Heart left ventricle (tissue), 16 donors: ENCODE data around the gene DPYSL5. TPM values are rescaled to one million over a fixed set of nuclear protein-coding genes. Genes with fewer than 3 reads are reported as not detected.

Experiments used
- ATAC-seq, 4 donors: fragments of 200-7000 bp; cut with Tn5 transposase; one replicate each; pipeline ENCODE4 v1.9.1; 2020 to 2022; ENCODE audit warnings: moderate library complexity in 4 of 4, mild to moderate bottlenecking in 3 of 4, moderate number of reproducible peaks in 1 of 4
- DNase-seq, 5 donors: peaks; one replicate each; pipeline ENCODE4 v3.0.0-alpha.2; 2020
- H3K27ac ChIP-seq, 12 donors: fragments of 200-600 bp; sonication (generic) in 4 of 12; one replicate each; pipeline versions ENCODE4 v1.5.0 to v1.8.0; 2016 to 2022; ENCODE audit warnings: mild to moderate bottlenecking in 2 of 12
- H3K27me3 ChIP-seq, 9 donors: fragments of 200-600 bp; sonication (generic) in 2 of 9; one replicate each; pipeline versions ENCODE4 v1.5.1 to v1.8.0; 2016 to 2022; ENCODE audit warnings: mild to moderate bottlenecking in 3 of 9
- H3K36me3 ChIP-seq, 9 donors: fragments of 200-600 bp; sonication (generic) in 2 of 9; one replicate each; pipeline versions ENCODE4 v1.5.0 to v1.8.0; 2018 to 2022; ENCODE audit warnings: mild to moderate bottlenecking in 2 of 9
- H3K4me1 ChIP-seq, 12 donors: fragments of 200-600 bp; sonication (generic) in 4 of 12; one replicate each; pipeline versions ENCODE4 v1.5.0 to v1.8.0; 2016 to 2022; ENCODE audit warnings: mild to moderate bottlenecking in 3 of 12
- H3K4me3 ChIP-seq, 12 donors: fragments of 200-600 bp; sonication (generic) in 4 of 12; one replicate each; pipeline versions ENCODE4 v1.5.0 to v1.8.0; 2017 to 2022; ENCODE audit warnings: mild to moderate bottlenecking in 9 of 12, moderate library complexity in 4 of 12
- H3K9me3 ChIP-seq, 12 donors: fragments of 200-600 bp; sonication (generic) in 4 of 12; one replicate each; pipeline versions ENCODE4 v1.5.0 to v1.8.0; 2016 to 2022; ENCODE audit warnings: mild to moderate bottlenecking in 1 of 12
- POLR2A ChIP-seq, 2 donors: fragments of 450-650 bp; IDR thresholded peaks; one replicate each; pipeline ENCODE4 v1.6.1; 2017; ENCODE audit warnings: antibody characterized with exemption in 2 of 2, mild to moderate bottlenecking in 2 of 2, moderate library complexity in 2 of 2
- WGBS, 4 donors: extraction: QIAGEN DNeasy Blood & Tissue Kit in 2 of 4; methylation state at CpG; one replicate each; pipeline versions ENCODE4 v1.1.5 to v1.1.7; 2013 to 2018; 5-methylcytosine and 5-hydroxymethylcytosine counted together
- intact Hi-C, 10 donors: fragments of 100-400 bp; cut with DNase I; formaldehyde crosslinking; loops; one replicate each; pipeline versions ENCODE4 v1.11.1 to v1.14.2; 2022
- polyA plus RNA-seq, 2 donors: library from polyadenylated mRNA; stranded (reverse); fragments of 200-250 nt; gene quantifications; one replicate each; pipeline ENCODE4 v1.2.3, GENCODE V29; 2013
- total RNA-seq, 9 donors: library from RNA; depleted of rRNA in 2 of 9; stranded (reverse); fragments of >200 nt in 2 of 9; fragmentation: NEBNext Ultra II Directional in 3 of 9; extraction: Animal tissue kit (Norgen Biotek cat#: 25700) in 3 of 9; gene quantifications; one replicate each; pipeline versions ENCODE4 v1.1.0 to v1.2.4, GENCODE V29; 2016 to 2023
- TF ChIP-seq, protein P1 (sequence below), 12 donors: fragments of 200-600 bp; sonication (generic) in 4 of 12; IDR thresholded peaks; one replicate each; pipeline versions ENCODE4 v1.5.0 to v1.8.0; 2018 to 2022; ENCODE audit warnings: antibody characterized with exemption in 12 of 12, mild to moderate bottlenecking in 5 of 12
- donor health status: ischemic (EF 13 %, LVEDD 7.1; RV severe dilation, severe dysfunction).
- donor health status: healthy with polysubstance abuse.
- donor health status: DM: no; HTN: yes; CAD: no.
- donor health status: DM: no; HTN: no; CAD: no.
- donor health status: ischemic (EF 25% LVEDD 6.9; RV normal size, moderate dysfunction).
- donor health status: ischemic (EF 25% LVEDD 5.7; RV mildly dilated, moderate dysfunction).
- donor health status: healthy.
- donor health status: DM: yes; HTN: yes; CAD: no.
- donor health status: ischemic (EF 35%, LVEDD 5.7; RV mildly dilated, moderate dysfunction).
- donor health status: nonischemic (EF 11% LVEDD 7.7; RV severe dilation, severe dysfunction).
- donor health status: DM: yes; HTN: yes; CAD: no.
- donor health status: PGD.
- donor health status: ischemic (EF 29% LVEDD 5.4; RV normal size, mild dysfunction).
- donor health status: nonischemic (EF 23%, LVEDD 6.1; RV moderate dilation, normal function).

Gene DPYSL5
- total and polyA plus RNA-seq, 11 donors, result 0.06 to 0.13 TPM; not detected in 9

DNA sequence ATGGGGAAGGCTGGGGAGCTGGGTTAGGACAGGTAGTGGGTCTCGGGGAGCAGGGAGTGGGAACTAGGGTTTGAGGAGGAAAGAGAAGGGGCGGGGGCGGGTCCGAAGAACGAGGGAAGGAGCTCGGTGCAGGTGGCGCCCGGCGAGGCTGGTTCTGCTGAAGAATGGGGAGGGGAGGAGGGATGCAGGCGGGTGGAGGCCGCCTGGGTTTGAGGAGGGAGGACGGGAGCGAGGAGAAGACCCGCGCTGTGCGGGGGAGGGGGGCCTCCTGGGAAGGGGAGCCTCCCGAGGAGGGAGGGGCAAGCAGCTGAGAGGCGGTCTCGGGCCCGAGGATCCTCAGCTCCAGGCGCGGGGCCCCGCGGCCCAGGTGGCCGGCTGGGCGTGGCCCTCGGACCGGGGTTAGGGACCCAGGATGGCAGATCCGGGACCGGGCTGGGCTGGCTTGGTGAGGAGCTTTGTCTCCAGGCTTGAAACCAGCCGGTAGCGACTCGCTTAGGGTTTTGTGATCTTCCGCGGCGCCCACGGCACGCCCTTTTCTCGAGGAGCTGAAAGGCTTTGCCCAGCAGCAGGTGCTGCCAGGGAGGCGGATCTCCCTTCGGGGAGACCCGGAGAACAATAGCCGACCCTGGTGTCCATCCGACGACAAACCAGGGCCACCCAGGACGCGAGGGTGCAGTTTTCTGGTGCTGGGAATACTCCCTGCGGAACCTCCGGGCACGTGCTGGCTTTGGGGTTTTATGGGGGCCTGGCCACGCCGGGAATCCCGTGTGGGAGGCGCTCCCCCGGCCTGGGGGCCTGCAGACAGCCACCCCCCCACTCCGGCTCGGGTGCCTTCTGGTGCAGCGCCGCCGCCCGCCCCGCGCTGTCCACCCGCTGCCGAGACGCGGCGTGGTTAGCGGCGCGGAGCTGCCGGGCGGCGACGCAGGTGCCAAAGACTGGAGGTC lies 1.4 kb downstream of the DPYSL5 start:
- WGBS, 4 donors, result 1 to 3% (median 2%) methylated on average over 43 to 75 of the region's 75 CpGs
- Histone ChIP-seq H3K36me3 (no peaks in the 10 kb centered on the region), H3K4me3 (peak overlapping the region in 7 of 12 donors; percentile 6 to 50 (median 40)), H3K27me3 (peaks cover 38 to 88% (median 62%) of the 10 kb centered on the region in 9 donors), H3K4me1 (peaks cover 9 to 49% (median 33%) of the 10 kb centered on the region in 12 donors), H3K27ac (no peak overlapping the region), H3K9me3 (no peaks in the 10 kb centered on the region)
- TF ChIP-seq, protein P1, sequence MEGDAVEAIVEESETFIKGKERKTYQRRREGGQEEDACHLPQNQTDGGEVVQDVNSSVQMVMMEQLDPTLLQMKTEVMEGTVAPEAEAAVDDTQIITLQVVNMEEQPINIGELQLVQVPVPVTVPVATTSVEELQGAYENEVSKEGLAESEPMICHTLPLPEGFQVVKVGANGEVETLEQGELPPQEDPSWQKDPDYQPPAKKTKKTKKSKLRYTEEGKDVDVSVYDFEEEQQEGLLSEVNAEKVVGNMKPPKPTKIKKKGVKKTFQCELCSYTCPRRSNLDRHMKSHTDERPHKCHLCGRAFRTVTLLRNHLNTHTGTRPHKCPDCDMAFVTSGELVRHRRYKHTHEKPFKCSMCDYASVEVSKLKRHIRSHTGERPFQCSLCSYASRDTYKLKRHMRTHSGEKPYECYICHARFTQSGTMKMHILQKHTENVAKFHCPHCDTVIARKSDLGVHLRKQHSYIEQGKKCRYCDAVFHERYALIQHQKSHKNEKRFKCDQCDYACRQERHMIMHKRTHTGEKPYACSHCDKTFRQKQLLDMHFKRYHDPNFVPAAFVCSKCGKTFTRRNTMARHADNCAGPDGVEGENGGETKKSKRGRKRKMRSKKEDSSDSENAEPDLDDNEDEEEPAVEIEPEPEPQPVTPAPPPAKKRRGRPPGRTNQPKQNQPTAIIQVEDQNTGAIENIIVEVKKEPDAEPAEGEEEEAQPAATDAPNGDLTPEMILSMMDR (IDR thresholded peaks at IDR 0.05), result no peak
- no peak for TF ChIP-seq POLR2A (IDR thresholded peaks at IDR 0.05)
- DNase-seq, result no peak
- intact Hi-C loops, result loop anchor here in 8 of 10 donors (5.0 to 10.0 kb wide), 5 partner anchors 73 to 245 kb away; no protein-coding TSS in a partner anchor
- no peak for ATAC-seq

- WGBS, 4 donors, result 18 to 43% (median 31%) methylated on average over 19 to 25 of the region's 25 CpGs
- ATAC-seq (no peak), DNase-seq (no peak)
- Histone ChIP-seq H3K4me3 (peak overlapping the region in 4 of 12 donors; percentile 6 to 50 (median 36)), H3K27me3 (peaks cover 38 to 86% (median 55%) of the 10 kb centered on the region in 9 donors), H3K27ac (no peak overlapping the region), H3K4me1 (peaks cover 9 to 49% (median 33%) of the 10 kb centered on the region in 12 donors), H3K36me3 (no peaks in the 10 kb centered on the region), H3K9me3 (no peaks in the 10 kb centered on the region)
- intact Hi-C loops, result loop anchor here in 8 of 10 donors (5.0 to 10.0 kb wide), 6 partner anchors 55 to 245 kb away; no protein-coding TSS in a partner anchor
- TF ChIP-seq, protein P1 (IDR thresholded peaks at IDR 0.05), result no peak
- TF ChIP-seq POLR2A (IDR thresholded peaks at IDR 0.05), result no peak
These were observed 2.1 kb downstream of the DPYSL5 start for GRCh38 chr2:26850000-26850431.

- ATAC-seq, result no peak
- Histone ChIP-seq H3K27me3 (peaks cover 38 to 81% (median 54%) of the 10 kb centered on the region in 9 donors), H3K4me3 (peak overlapping the region in 1 of 12 donors; percentile 6), H3K4me1 (peaks cover 9 to 49% (median 33%) of the 10 kb centered on the region in 12 donors), H3K9me3 (no peaks in the 10 kb centered on the region), H3K27ac (no peak overlapping the region), H3K36me3 (no peaks in the 10 kb centered on the region)
- TF ChIP-seq, protein P1 (IDR thresholded peaks at IDR 0.05), result no peak
- TF ChIP-seq POLR2A (IDR thresholded peaks at IDR 0.05), result no peak
- intact Hi-C loops, result loop anchor here in 1 of 10 donors (10.0 kb wide), 1 partner anchor 54 kb away; no protein-coding TSS in a partner anchor
- WGBS, 4 donors, result 88 to 95% (median 91%) methylated on average over 1 of the region's 1 CpG
- no peak for DNase-seq
These were observed 2.6 kb downstream of the DPYSL5 start for GRCh38 chr2:26850505-26850904.
